HTERT RPE-1 (cell line): ENCODE data around the gene LCE2D.
"Not testable (repeated sequence)": the region's sequence is repeated elsewhere in the genome, so short reads cannot be mapped to it uniquely, and the experiment has no call there.

Experiments
- in situ Hi-C: fragments of 300-500 bp; cut with MboI; formaldehyde crosslinking; loops from 4 replicates; pipeline ENCODE4 v1.14.3; 2020; ENCODE audit warnings: low sequenced_read_pairs

The LCE2D gene, protein sequence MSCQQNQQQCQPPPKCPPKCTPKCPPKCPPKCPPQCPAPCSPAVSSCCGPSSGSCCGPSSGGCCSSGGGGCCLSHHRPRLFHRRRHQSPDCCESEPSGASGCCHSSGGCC

DNA sequence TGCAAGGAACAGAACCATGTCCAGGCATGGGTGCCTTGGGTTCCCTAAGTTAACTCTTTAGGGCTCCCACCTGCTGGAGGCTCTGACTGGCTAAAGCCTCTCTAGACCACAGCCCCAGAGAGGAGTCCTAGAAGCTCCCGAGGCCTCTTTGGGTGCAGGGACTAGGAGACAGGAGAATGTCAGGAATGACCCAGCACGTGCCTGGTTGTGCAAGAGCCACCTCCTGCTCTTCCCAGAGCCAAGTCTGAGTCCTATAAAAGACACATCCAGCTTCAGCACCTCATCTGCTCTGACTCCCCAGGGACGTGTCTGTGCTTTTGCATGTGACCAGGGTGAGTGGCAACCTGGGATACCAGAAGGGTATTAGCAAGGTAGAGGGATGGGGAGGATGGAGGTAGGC lies at the start of gene LCE2D:
Gene LCE2D, plus strand, starts transcription at position 283 of the 400 bp plus-strand sequence. CDS start 726 bp downstream, outside the sequence.
- in situ Hi-C loops: no loop called here

DNA sequence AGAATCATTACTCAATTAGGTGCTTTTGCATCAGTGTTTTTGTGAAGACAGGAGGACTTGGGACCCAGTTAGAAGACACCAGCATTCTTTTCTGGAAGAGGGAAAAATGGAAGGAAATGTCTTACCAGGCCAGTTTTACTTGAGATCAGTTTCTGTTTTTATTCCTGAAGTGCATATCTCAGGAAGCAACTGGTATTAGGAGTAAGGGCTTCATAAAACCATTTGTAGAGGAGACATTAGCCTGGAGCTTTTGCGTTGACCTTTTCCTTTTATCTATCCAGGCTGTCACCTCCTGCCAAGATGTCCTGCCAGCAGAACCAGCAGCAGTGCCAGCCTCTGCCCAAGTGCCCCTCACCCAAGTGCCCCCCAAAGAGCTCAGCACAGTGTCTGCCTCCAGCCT lies 49.7 kb upstream of the LCE2D start, which contains the start of gene LCE3B:
Gene LCE3B, plus strand, starts transcription at position 301 of the 400 bp plus-strand sequence. Its CDS starts 0 bp downstream, at position 301.
- in situ Hi-C loops: no loop called here

- in situ Hi-C loops: no loop called here
These were observed 41.2 kb upstream of the LCE2D start for GRCh38 chr1:152621993-152622392.

DNA sequence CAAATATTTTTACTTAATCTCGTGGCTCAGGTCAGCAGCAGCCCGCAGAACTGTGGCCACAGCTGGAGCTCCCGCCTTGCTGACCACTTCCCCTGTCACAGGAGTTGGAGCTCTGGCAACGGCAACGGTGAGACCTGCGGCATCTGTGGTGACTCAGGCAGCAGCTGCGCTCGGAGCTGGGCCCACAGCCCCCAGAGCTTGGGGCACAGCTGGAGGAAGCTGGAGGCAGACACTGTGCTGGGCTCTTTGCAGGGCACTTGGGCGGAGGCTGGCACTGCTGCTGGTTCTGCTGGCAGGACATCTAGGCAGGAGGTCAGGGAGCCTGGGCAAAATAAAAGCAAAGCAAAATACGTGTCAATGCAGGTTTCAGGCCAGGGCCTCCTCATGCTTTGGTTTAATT lies 40.4 kb upstream of the LCE2D start, which contains the start of gene LCE3A:
Gene LCE3A, minus strand, starts transcription at position 301 of the 400 bp plus-strand sequence. Its CDS starts 0 bp downstream, at position 301.
- in situ Hi-C loops: no loop called here

GRCh38 chr1:152623203-152623844 lies 39.9 kb upstream of the LCE2D start:
- in situ Hi-C loops: no loop called here

DNA sequence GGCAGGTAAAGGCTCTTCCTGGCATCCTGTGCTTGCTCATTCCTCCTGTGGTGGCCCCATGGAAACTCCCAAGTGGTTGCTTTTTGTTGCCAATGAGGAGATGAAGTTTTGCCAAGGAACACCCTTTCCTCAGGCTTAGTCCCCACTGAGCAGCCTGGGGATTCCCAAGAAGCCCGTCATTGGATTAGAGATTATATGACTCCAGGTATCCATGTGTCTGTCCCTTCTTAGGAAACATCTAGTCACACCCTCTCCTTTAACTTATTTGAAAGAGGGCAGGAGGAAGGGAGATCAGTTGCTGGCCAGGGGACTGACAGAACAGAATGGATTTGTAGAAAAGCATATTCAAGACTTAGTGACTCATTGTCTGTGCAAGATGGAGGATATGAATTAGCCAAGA lies 36.4 kb upstream of the LCE2D start:
- in situ Hi-C loops: no loop called here

DNA sequence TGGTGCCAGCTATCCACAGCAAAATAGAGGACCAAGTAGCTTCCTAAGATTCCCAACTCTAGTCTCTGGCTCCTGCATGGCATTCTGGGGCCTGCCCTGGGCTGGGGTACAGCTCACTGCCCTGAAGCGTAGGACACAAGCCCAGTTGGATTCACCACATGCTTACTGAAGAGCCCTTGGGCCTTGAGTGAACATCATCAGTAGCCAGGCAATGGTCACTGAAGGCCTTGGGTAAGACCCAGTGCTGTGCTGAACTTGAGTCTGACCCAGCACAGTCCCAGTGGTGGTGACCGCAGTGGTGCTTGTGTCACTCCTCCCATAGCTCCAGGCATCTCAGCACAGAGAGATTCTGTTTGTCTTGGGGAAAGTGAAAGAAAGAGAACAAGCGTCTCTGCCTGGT lies 32.6 kb upstream of the LCE2D start:
- in situ Hi-C loops: no loop called here

- in situ Hi-C loops: no loop called here
These were observed 22.8 kb upstream of the LCE2D start for GRCh38 chr1:152640351-152640750.

GRCh38 chr1:152643945-152644344 lies 19.2 kb upstream of the LCE2D start:
- in situ Hi-C loops: no loop called here

DNA sequence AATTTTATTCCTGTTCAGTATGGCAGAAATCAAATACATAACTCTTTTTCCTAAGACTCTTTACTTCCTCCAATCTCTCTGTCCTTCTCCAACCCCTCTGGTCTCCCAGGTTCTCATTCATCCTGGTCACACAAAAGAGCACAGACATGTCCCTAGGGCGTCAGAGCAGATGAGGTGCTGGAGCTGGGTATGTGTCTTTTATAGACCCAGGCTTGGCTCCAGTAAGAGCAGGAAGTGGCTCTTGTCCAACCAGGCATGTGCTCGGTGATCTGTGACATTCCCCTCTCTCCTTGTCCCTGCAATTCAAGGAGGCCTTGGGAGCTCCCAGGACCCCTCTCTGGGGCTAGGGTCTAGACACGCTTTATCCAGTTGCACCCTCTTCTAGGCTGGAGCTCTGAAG lies 18.0 kb upstream of the LCE2D start:
- in situ Hi-C loops: no loop called here

DNA sequence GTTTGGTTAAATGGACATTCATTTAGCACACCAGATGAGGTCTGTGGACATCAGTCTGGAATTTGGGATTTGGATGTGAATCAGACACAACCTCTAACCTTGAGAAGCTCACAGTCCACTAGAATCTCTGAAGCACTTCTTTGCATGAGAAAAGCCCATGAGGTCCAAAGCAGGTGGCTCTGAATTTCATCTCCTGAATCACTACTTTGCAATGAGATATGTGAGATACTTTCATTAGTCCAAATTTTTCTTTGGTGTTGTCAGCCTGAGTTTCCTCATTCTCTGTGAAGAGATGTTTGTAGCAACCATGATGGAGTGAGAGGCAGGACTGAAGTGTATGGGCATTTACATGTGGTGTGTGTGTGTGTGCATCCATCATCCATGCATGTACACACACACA lies 16.5 kb upstream of the LCE2D start:
- in situ Hi-C loops: no loop called here

- in situ Hi-C loops: no loop called here
These were observed 9.1 kb upstream of the LCE2D start for GRCh38 chr1:152654110-152654509.

DNA sequence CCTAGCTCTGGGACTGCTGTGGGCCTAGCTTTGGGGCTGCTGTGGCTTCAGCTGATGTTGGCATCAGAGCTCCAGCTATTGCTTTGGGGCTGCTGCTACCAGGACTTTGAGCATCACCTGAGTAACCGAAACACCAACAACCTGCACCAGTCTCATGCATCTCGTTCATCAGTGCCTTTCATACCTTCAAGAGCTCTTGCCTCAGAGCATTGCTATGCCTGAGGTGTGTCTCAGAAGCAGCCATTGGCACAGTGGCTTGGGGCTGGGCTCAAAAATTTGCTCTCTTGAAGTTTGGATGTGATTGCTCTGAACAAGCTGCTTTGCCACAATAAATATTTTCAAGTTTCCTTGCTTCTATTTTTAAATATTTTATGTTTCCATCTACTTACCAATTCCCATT lies 6.7 kb upstream of the LCE2D start:
- in situ Hi-C loops: no loop called here

- in situ Hi-C loops: no loop called here
These were observed 5.5 kb upstream of the LCE2D start for GRCh38 chr1:152657677-152658076.

DNA sequence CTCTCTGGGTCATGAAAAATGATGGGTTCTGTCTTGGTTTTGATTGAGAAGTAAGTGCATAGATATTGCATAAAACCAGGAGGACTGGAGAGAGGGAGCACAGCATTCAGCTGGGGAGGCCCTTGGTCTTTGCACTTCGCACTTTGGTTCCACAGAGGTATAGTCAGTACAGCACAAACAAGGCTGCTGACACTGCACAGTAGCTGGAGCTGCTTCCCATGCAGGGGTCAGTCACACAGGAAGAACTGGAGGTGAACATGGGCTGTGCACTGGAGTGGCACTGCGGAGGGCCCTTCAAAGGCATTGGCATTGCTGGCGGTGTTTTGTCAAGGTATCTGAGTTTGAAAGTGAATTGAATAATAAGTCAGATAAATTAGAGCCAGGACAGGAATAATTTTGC lies 4.5 kb upstream of the LCE2D start:
- in situ Hi-C loops: no loop called here

DNA sequence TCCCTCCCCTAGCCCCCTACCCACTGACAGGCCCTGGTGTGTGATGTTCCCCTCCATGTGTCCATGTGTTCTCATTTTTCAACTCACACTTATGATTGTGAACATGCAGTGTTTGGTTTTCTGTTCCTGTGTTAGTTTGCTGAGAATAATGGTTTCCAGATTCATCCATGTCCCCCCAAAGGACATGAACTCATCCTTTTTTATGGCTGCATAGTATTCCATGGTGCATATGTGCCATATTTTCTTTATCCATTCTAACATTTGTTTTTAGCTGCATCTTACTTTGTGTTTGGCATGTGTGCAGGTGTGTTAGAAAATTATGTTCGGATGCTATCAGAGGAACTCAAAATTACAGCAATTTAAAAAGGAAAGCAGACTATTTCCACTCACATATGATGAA lies 3.0 kb downstream of the LCE2D start:
- in situ Hi-C loops: not testable (repeated sequence)

DNA sequence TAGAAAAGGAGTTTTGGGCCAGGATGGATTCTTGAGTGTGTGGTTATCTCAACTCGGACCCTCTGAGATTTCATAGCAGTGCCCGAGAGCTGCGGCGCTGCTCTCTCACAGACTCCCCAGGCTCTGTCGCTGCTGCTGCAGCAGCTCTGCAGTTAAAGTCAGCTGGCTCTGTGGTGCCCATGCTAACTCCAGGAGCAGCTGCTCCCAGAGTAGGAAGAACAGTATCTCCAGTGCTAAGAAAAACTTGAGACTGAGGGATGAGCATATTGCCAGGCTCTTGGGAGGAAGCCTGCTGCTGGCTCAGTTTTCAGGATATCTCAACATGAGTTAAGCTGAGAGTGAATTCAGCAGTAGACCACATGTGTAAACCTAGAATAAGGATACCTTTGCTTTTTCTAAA lies 4.5 kb downstream of the LCE2D start:
- in situ Hi-C loops: no loop called here

- in situ Hi-C loops: no loop called here
These were observed 9.8 kb downstream of the LCE2D start for GRCh38 chr1:152673016-152673415.

DNA sequence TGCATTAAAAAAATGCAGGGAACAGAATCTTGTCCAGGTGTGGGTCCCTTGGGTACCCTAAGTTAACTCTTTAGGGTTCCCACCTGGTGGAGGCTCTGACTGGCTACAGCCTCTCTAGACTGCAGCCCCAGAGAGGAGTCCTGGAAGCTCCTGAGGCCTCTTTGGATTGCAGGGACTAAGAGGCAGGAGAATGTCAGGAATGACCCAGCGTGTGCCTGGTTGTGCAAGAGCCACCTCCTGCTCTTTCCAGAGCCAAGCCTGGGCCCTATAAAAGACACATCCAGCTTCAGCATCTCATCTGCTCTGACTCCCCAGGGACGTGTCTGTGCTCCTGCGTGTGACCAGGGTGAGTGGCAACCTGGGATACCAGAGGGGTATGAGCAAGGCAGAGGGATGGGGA lies 11.8 kb downstream of the LCE2D start, which contains the start of gene LCE2C:
Gene LCE2C, plus strand, starts transcription at position 297 of the 400 bp plus-strand sequence. CDS start 737 bp downstream, outside the sequence.
- in situ Hi-C loops: not testable (repeated sequence)

GRCh38 chr1:152679459-152679858 lies 16.3 kb downstream of the LCE2D start:
- in situ Hi-C loops: no loop called here

- in situ Hi-C loops: no loop called here
These were observed 18.4 kb downstream of the LCE2D start for GRCh38 chr1:152681616-152682015.

- in situ Hi-C loops: no loop called here
These were observed 20.7 kb downstream of the LCE2D start for GRCh38 chr1:152683846-152684245.

DNA sequence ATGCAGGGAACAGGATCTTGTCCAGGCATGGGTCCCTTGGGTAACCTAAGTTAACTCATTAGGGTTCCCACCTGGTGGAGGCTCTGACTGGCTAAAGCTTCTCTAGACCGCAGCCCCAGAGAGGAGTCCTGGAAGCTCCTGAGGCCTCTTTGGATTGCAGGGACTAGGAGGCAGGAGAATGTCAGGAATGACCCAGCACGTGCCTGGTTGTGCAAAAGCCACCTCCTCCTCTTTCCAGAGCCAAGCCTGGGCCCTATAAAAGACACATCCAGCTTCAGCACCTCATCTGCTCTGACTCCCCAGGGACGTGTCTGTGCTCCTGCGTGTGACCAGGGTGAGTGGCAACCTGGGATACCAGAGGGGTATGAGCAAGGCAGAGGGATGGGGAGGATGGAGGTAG lies 22.6 kb downstream of the LCE2D start, which contains the start of gene LCE2B:
Gene LCE2B, plus strand, starts transcription at position 301 of the 400 bp plus-strand sequence. CDS start 721 bp downstream, outside the sequence.
- in situ Hi-C loops: not testable (repeated sequence)
